PC-9 (cell line): ENCODE data around the gene QRFP. TPM values are rescaled to one million over a fixed set of nuclear protein-coding genes. Genes with fewer than 3 reads are reported as not detected.

Experiments used
- BruUV-seq: library from RNA; stranded (reverse); fragments of 400-500 nt; replicated peaks from 2 replicates; lab custom pipeline; 2021; lab: Mats Ljungman, UMichigan
- CTCF ChIA-PET: fragments of 300-600 bp; sonication (Branson Sonifier 250); formaldehyde crosslinking; loops from one replicate; lab custom pipeline; 2022; ENCODE audit warnings: antibody characterized with exemption; lab: Charles Lee
- POLR2A ChIA-PET: fragments of 300-600 bp; sonication (Branson Sonifier 250); formaldehyde crosslinking; loops from one replicate; lab custom pipeline; 2022; ENCODE audit warnings: antibody characterized with exemption; ENCODE audit not compliant: unreplicated experiment; lab: Charles Lee
- DNase-seq, 2 experiments: peaks; one replicate each; pipeline versions ENCODE4 v3.0.0 to v3.0.0-alpha.2; 2015 to 2022; ENCODE audit warnings: mixed read lengths in 1 of 2
- H2AFZ ChIP-seq: fragments of 200-600 bp; sonication (generic); 2 replicates; pipeline ENCODE4 v1.8.1; 2017; ENCODE audit warnings: antibody characterized with exemption
- H3F3A ChIP-seq: fragments of 200-600 bp; sonication (generic); 2 replicates; pipeline ENCODE4 v1.8.1; 2017; ENCODE audit warnings: antibody characterized with exemption, mild to moderate bottlenecking, low read depth; ENCODE audit not compliant: insufficient read depth
- H3K27ac ChIP-seq: fragments of 200-600 bp; sonication (generic); 2 replicates; pipeline ENCODE4 v1.6.1; 2016; ENCODE audit warnings: mixed run types
- H3K27me3 ChIP-seq: fragments of 200-600 bp; sonication (generic); 2 replicates; pipeline ENCODE4 v1.6.1; 2016; ENCODE audit warnings: low read depth, mixed run types; ENCODE audit not compliant: insufficient read depth
- H3K36me3 ChIP-seq: fragments of 200-600 bp; sonication (generic); 2 replicates; pipeline ENCODE4 v1.6.1; 2016; ENCODE audit warnings: low read depth, mixed run types
- H3K4me1 ChIP-seq: fragments of 200-600 bp; sonication (generic); replicated peaks from 2 replicates; pipeline ENCODE4 v1.6.1; 2016; ENCODE audit warnings: mixed run types; ENCODE audit not compliant: insufficient read depth
- H3K4me2 ChIP-seq: fragments of 200-600 bp; sonication (generic); 2 replicates; pipeline ENCODE4 v1.6.1; 2017; ENCODE audit warnings: mixed run types
- H3K4me3 ChIP-seq: fragments of 200-600 bp; sonication (generic); 2 replicates; pipeline ENCODE4 v1.6.1; 2016; ENCODE audit warnings: mixed run types
- H3K79me2 ChIP-seq: fragments of 200-600 bp; sonication (generic); 2 replicates; pipeline ENCODE4 v1.6.1; 2017; ENCODE audit warnings: low read depth, mixed run types
- H3K9me2 ChIP-seq: fragments of 200-600 bp; sonication (generic); 2 replicates; pipeline ENCODE4 v1.8.1; 2017; ENCODE audit warnings: mild to moderate bottlenecking; ENCODE audit not compliant: insufficient read depth
- H3K9me3 ChIP-seq: fragments of 200-600 bp; sonication (generic); 2 replicates; pipeline ENCODE4 v1.8.1; 2016; ENCODE audit warnings: low read depth; ENCODE audit not compliant: insufficient read depth
- H4K20me1 ChIP-seq: fragments of 200-600 bp; sonication (generic); 2 replicates; pipeline ENCODE4 v1.8.1; 2017; ENCODE audit not compliant: insufficient read depth
- EZH2 ChIP-seq: fragments of 200-600 bp; sonication (generic); IDR thresholded peaks from 2 replicates; pipeline ENCODE4 v1.8.0; 2017; ENCODE audit warnings: antibody characterized with exemption, low read depth
- intact Hi-C: fragments of 100-400 bp; cut with micrococcal nuclease; formaldehyde crosslinking; loops from one replicate; pipeline ENCODE4 v1.10.0; 2022; ENCODE audit not compliant: unreplicated experiment
- total RNA-seq: library from RNA; stranded (reverse); gene quantifications from 2 replicates; pipeline ENCODE4 v1.2.3, GENCODE V29; 2021
- TF ChIP-seq, protein P1 (sequence below): fragments of 200-600 bp; sonication (generic); conservative IDR thresholded peaks from 2 replicates; pipeline ENCODE4 v1.6.1; 2017; ENCODE audit warnings: mixed run types, antibody characterized with exemption, mild to moderate bottlenecking, moderate library complexity

QRFP gene
- total RNA-seq, 1 experiment from 2014 or later = not detected

DNA sequence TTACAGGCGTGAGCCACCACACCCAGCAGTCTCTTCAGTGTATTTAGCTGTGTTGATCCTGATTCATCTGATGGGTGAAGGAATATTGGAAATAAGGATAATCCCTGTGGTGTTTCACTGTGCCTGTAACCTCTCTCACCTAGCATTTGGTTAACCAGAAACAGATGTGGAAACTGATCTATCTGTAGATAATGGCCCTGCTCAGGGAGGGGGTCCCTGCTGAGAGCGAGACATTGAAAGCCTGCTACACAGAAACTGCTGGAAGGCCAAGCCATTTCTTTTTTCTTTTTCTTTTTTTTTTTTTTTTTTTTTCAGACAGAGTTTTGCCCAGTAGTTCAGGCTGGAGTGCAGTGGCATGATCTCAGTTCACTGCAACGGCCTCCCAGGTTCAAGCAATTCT, 28.4 kb downstream of the QRFP start:
- Histone ChIP-seq H3K79me2 (no peaks in the 10 kb centered on the region), H3K9me3 (no peaks in the 10 kb centered on the region), H3F3A (peaks cover 12% of the 10 kb centered on the region; the same call in 1 of the 2 replicates), H2AFZ (no peak overlapping the region), H3K27ac (no peak overlapping the region), H4K20me1 (peaks cover 34% of the 10 kb centered on the region), H3K9me2 (no peaks in the 10 kb centered on the region), H3K4me1 (no peaks in the 10 kb centered on the region), H3K36me3 (no peaks in the 10 kb centered on the region), H3K27me3 (no peaks in the 10 kb centered on the region), H3K4me3 (no peak overlapping the region), H3K4me2 (no peak overlapping the region)
- no peak for TF ChIP-seq EZH2
- TF ChIP-seq, protein P1, sequence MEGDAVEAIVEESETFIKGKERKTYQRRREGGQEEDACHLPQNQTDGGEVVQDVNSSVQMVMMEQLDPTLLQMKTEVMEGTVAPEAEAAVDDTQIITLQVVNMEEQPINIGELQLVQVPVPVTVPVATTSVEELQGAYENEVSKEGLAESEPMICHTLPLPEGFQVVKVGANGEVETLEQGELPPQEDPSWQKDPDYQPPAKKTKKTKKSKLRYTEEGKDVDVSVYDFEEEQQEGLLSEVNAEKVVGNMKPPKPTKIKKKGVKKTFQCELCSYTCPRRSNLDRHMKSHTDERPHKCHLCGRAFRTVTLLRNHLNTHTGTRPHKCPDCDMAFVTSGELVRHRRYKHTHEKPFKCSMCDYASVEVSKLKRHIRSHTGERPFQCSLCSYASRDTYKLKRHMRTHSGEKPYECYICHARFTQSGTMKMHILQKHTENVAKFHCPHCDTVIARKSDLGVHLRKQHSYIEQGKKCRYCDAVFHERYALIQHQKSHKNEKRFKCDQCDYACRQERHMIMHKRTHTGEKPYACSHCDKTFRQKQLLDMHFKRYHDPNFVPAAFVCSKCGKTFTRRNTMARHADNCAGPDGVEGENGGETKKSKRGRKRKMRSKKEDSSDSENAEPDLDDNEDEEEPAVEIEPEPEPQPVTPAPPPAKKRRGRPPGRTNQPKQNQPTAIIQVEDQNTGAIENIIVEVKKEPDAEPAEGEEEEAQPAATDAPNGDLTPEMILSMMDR = no peak
- CTCF ChIA-PET = interaction anchor here (0.6 to 1.8 kb wide), 3 partner anchors 37 to 161 kb away, joined by 3 to 10 read pairs (median 5); no protein-coding TSS in a partner anchor
- POLR2A ChIA-PET = no interaction called here
- no peak for DNase-seq
- no TSS peak for BruUV-seq
- intact Hi-C loops = loop anchor here (5.0 kb wide), 1 partner anchor 406 kb away; no protein-coding TSS in a partner anchor

DNA sequence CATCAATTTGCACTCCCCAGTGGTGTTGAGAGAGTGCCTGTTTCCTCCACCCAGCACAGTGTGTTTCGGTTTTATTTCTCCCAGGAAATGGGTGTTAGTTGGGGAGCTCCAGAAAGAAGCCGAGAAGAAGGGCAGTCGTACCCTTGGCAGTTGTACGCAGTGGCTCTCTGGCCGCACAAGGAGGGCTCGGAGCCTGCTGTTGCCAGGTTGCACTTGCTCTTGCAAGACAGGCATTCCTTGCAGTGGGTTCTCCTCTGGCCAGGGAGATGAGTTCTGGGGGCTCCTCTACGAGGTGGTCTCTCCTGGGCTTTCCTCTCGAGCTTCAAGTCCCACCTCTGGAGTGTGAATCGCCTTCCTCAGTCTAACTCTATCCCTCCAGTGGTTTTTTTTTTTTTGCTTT, 29.1 kb downstream of the QRFP start:
- TF ChIP-seq, protein P1 = no peak
- no peak for TF ChIP-seq EZH2
- Histone ChIP-seq H2AFZ (no peak overlapping the region), H3K9me2 (no peaks in the 10 kb centered on the region), H3K36me3 (no peaks in the 10 kb centered on the region), H3K4me1 (no peaks in the 10 kb centered on the region), H3K4me3 (no peak overlapping the region), H4K20me1 (peaks cover 34% of the 10 kb centered on the region), H3K9me3 (no peaks in the 10 kb centered on the region), H3K27ac (no peak overlapping the region), H3K4me2 (no peak overlapping the region), H3F3A (peaks cover 12% of the 10 kb centered on the region; the same call in 1 of the 2 replicates), H3K79me2 (no peaks in the 10 kb centered on the region), H3K27me3 (no peaks in the 10 kb centered on the region)
- ChIA-PET CTCF (interaction anchor here (0.6 to 2.2 kb wide), 5 partner anchors 37 to 166 kb away, joined by 3 to 19 read pairs (median 5); no protein-coding TSS in a partner anchor), POLR2A (no interaction called here)
- intact Hi-C loops = loop anchor here (5.0 kb wide), 1 partner anchor 405 kb away; no protein-coding TSS in a partner anchor
- DNase-seq = no peak
- BruUV-seq = no TSS peak

DNA sequence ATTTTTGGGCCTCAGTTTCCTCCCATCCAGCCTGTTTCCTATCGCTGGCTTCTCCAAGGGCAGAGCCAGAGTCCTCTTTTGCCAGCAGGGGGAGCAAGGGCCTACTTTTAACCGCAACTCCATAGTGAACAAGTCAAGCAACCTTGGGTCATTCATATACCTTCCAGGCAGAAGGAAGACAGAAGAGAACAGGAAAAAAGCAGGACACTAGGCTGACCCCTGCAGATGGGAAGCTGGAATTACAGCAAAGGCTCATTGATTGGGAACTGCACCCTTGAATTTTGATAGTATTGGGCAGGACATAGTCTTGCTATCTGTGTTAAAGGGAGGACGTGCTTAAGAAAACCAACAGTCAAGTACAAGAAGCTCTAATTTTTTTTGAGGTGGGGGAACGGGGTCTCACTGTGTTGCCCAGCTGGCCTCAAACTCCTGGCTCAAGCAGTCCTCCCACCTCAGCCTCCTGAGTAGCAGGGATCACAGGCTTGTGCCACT, 30.1 kb downstream of the QRFP start:
- peak; percentile 85 to 86 for DNase-seq
- Histone ChIP-seq H3F3A (peaks cover 12% of the 10 kb centered on the region; the same call in 1 of the 2 replicates), H3K9me3 (no peaks in the 10 kb centered on the region), H3K79me2 (no peaks in the 10 kb centered on the region), H3K27me3 (no peaks in the 10 kb centered on the region), H3K36me3 (no peaks in the 10 kb centered on the region), H2AFZ (no peak overlapping the region), H3K27ac (no peak overlapping the region), H3K4me1 (no peaks in the 10 kb centered on the region), H3K9me2 (no peaks in the 10 kb centered on the region), H4K20me1 (peaks cover 34% of the 10 kb centered on the region), H3K4me2 (no peak overlapping the region), H3K4me3 (no peak overlapping the region)
- CTCF ChIA-PET = interaction anchor here (0.5 to 2.2 kb wide), 15 partner anchors 18 to 180 kb away, joined by 3 to 25 read pairs (median 5); no protein-coding TSS in a partner anchor
- no peak for TF ChIP-seq EZH2
- TF ChIP-seq, protein P1 = peak; percentile 96
- BruUV-seq = no TSS peak
- intact Hi-C loops = loop anchor here (1.0 to 5.0 kb wide), 5 partner anchors 75 to 404 kb away; no protein-coding TSS in a partner anchor
- POLR2A ChIA-PET = no interaction called here
